Osteoblast (primary cell): ENCODE data around the gene CD151. TPM values are rescaled to one million over a fixed set of nuclear protein-coding genes. Genes with fewer than 3 reads are reported as not detected.

Experiments used
- DNase-seq: peaks from one replicate; pipeline ENCODE4 v3.0.0; 2011; ENCODE audit warnings: low spot score, mixed read lengths; ENCODE audit not compliant: insufficient read length; ENCODE audit errors: missing footprints
- H2AFZ ChIP-seq: 2 replicates; pipeline ENCODE4 v1.6.0; 2011; ENCODE audit warnings: mild to moderate bottlenecking, low read length
- H3K27ac ChIP-seq: 2 replicates; pipeline ENCODE4 v1.5.1; 2011; ENCODE audit warnings: mild to moderate bottlenecking, low read depth, low read length, moderate library complexity
- H3K27me3 ChIP-seq: 2 replicates; pipeline ENCODE4 v1.6.0; 2012; ENCODE audit warnings: mild to moderate bottlenecking, control low read depth, inconsistent platforms, low read length, moderate library complexity; ENCODE audit not compliant: insufficient read depth
- H3K36me3 ChIP-seq: 2 replicates; pipeline ENCODE4 v1.5.1; 2011; ENCODE audit warnings: mild to moderate bottlenecking, low read length, control low read depth, moderate library complexity; ENCODE audit not compliant: insufficient read depth
- H3K4me1 ChIP-seq: 2 replicates; pipeline ENCODE4 v1.5.1; 2011; ENCODE audit warnings: mild to moderate bottlenecking, low read length, control low read depth, moderate library complexity; ENCODE audit not compliant: insufficient read depth
- H3K4me2 ChIP-seq: 2 replicates; pipeline ENCODE4 v1.6.0; 2011; ENCODE audit warnings: mild to moderate bottlenecking, low read length; ENCODE audit not compliant: insufficient read depth
- H3K4me3 ChIP-seq: fragments of 200-600 bp; sonication (generic); 3 replicates; pipeline ENCODE4 v1.5.1; 2012; ENCODE audit warnings: mild to moderate bottlenecking, low read length, inconsistent platforms; ENCODE audit not compliant: insufficient read depth
- H3K79me2 ChIP-seq: 2 replicates; pipeline ENCODE4 v1.6.0; 2012; ENCODE audit warnings: mild to moderate bottlenecking, low read length, control low read depth, inconsistent platforms; ENCODE audit not compliant: insufficient read depth
- H3K9me3 ChIP-seq: 2 replicates; pipeline ENCODE4 v1.5.1; 2011; ENCODE audit warnings: low read depth, low read length, control low read depth
- H4K20me1 ChIP-seq: 2 replicates; pipeline ENCODE4 v1.6.0; 2012; ENCODE audit warnings: mild to moderate bottlenecking, low read length, control low read depth; ENCODE audit not compliant: insufficient read depth
- total RNA-seq: library from RNA; depleted of rRNA; stranded (reverse); fragments of >200 nt; gene quantifications from 2 replicates; pipeline ENCODE4 v1.2.3, GENCODE V29; 2012
- TF ChIP-seq, protein P1 (sequence below): IDR thresholded peaks from 2 replicates; pipeline ENCODE4 v1.5.1; 2011; ENCODE audit warnings: mild to moderate bottlenecking, low read depth, low read length, moderate library complexity; ENCODE audit errors: extremely low read depth

The CD151 gene
- total RNA-seq, 1 donor: 416 TPM

DNA sequence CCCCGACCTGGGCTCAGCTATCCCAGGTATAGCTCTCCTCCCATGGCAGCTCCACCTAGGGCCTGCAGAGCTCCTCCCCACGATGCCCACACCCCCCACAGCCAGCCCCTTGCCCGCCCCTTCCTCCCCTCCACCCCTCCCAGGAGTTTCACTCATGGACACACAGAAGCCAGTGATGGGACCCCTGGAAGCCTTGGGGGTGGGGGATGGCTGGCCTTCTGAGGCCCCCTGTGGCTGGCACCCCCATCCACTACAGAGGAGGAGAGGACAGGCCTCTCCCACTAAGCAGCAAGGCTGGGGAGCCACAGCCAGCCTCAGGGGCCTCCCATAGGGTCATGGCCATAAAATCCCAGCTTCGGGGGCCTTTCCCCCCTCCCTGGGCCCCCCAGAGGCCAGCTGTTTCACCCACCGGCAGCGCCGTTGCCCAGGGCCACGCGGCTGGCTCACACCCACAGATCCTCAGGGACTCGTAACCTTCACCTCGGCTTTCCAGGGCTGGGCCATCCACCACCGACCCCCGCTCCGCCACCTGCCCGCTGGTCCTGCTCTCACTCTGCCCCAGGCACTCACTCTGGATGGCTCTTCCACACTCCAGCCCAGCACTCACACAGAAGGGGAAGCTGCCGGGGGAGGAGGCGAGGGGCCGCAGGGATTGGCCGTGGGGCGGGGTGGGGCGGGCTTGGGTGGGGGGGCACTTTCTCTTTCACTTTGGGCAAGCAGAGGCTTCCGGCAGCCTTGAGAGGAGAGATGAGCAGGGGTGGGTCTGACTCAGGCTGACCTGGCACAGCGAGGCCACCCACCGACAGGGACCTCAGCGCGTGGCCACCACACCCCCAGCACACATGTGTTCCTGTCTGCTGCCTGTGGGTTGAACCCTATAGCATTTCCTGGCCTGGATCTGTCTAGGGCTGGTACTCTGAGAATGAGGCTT is 36.9 kb upstream of the CD151 start:
- TF ChIP-seq, protein P1, sequence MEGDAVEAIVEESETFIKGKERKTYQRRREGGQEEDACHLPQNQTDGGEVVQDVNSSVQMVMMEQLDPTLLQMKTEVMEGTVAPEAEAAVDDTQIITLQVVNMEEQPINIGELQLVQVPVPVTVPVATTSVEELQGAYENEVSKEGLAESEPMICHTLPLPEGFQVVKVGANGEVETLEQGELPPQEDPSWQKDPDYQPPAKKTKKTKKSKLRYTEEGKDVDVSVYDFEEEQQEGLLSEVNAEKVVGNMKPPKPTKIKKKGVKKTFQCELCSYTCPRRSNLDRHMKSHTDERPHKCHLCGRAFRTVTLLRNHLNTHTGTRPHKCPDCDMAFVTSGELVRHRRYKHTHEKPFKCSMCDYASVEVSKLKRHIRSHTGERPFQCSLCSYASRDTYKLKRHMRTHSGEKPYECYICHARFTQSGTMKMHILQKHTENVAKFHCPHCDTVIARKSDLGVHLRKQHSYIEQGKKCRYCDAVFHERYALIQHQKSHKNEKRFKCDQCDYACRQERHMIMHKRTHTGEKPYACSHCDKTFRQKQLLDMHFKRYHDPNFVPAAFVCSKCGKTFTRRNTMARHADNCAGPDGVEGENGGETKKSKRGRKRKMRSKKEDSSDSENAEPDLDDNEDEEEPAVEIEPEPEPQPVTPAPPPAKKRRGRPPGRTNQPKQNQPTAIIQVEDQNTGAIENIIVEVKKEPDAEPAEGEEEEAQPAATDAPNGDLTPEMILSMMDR: no peak

DNA sequence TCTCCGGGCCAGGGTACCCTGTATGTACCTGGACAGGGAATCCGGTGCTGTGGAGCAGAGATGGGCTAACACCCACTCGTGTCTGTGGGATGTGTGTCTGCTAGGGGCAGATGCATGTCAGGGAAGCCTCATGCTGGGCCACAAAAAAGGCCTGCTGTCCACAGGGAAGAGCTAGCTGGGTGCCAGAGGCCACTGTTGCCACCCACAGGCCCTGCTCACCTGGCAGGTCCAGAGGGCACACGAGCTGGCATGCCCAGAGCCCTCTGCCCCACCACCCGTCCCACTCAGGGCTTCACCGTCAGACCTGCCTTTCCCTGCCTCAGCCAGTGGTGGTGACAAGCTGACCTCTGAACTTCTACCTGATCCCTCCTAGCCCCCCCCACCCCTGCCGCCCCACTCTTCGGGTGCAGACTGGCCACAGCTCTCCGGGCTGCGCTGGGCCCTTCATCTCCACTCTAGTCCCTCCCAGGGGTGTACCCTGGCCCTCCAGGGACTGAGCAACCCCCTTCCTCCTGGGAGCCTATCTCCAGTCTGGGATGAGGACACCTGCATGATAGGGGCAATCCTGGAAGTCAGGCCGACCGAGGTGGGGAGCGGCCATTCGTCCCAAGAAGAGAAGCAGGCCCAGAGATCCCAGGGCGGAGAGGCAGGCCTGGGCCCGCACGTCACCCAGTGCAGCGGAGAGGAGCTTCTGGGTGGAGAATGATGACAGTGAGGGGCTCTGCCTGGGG is 36.0 kb upstream of the CD151 start:
- Histone ChIP-seq H3K4me2 (peak overlapping the region; percentile 86), H3K79me2 (peaks cover 4% of the 10 kb centered on the region), H3K27me3 (no peaks in the 10 kb centered on the region), H2AFZ (peak overlapping the region; percentile 85), H3K36me3 (peaks cover 12% of the 10 kb centered on the region), H3K9me3 (no peaks in the 10 kb centered on the region), H3K4me3 (peak overlapping the region; percentile 87), H4K20me1 (peaks cover 2% of the 10 kb centered on the region), H3K4me1 (peaks cover 17% of the 10 kb centered on the region), H3K27ac (peak overlapping the region; percentile 65)
- TF ChIP-seq, protein P1: no peak
- DNase-seq: no peak

More for the DNA sequence above, 36.9 kb upstream of the CD151 start:
- Histone ChIP-seq H3K4me2 (peak overlapping the region; percentile 86), H4K20me1 (peaks cover 6% of the 10 kb centered on the region), H3K4me1 (peaks cover 17% of the 10 kb centered on the region), H3K9me3 (no peaks in the 10 kb centered on the region), H3K27me3 (no peaks in the 10 kb centered on the region), H3K27ac (peak overlapping the region; percentile 59), H2AFZ (no peak overlapping the region), H3K79me2 (peaks cover 4% of the 10 kb centered on the region), H3K4me3 (peak overlapping the region; percentile 87), H3K36me3 (peaks cover 7% of the 10 kb centered on the region)
- peak; percentile 100 for DNase-seq

DNA sequence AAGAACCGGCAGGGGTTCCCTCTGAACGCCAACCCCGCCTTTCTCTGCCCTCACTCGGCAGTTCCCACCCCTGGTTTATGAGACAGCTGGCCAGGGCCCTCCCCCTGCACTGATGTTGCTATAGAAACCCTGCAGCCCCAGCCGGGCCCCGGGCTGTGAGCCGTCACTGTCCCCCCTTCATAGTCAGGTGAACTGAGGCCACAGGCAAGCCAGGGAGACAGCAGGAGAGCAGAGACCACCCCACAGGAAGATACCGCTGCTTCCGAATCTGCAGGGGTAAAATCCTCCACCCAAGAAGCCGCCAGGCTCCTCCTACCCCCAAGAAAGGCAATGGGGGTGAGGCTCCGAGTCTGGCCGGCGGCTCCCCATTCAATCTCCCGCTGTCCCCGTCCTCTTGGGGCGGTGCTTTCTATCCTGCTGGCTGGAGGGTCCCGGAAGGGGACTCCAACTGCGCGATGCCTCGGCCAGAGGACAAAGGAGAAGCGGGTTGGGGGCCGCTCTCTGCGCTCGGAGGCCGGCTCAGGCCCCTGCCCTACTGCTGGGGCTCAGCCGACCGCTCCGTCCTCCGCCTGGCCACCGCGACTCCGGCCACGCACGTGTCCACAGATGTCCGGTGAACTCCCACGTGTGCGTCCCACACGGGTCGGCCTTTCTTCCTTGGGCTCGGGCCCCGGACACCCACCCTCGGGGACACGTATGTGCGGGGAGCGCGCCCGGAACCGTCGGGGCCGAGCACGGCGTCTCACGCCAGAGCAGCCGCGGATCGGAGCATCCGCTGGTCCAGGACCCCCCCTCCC is 35.3 kb upstream of the CD151 start:
- TF ChIP-seq, protein P1: no peak
- Histone ChIP-seq H3K36me3 (peaks cover 20% of the 10 kb centered on the region), H3K27ac (peak overlapping the region; percentile 65), H2AFZ (peak overlapping the region; percentile 85), H4K20me1 (peaks cover 2% of the 10 kb centered on the region), H3K9me3 (no peaks in the 10 kb centered on the region), H3K4me2 (peak overlapping the region; percentile 86), H3K27me3 (no peaks in the 10 kb centered on the region), H3K79me2 (peaks cover 4% of the 10 kb centered on the region), H3K4me1 (peaks cover 17% of the 10 kb centered on the region), H3K4me3 (peak overlapping the region; percentile 87)
- peak; percentile 100 for DNase-seq
